ENCODE data around the gene PISD. TPM values are rescaled to one million over a fixed set of nuclear protein-coding genes. Genes with fewer than 3 reads are reported as not detected.

PISD gene
- total and polyA plus RNA-seq, 2 of the 8 experiments (the other 6 are each of a cell fraction or from before 2014, with no cell fraction given) = 47.8 to 48.2 TPM

DNA sequence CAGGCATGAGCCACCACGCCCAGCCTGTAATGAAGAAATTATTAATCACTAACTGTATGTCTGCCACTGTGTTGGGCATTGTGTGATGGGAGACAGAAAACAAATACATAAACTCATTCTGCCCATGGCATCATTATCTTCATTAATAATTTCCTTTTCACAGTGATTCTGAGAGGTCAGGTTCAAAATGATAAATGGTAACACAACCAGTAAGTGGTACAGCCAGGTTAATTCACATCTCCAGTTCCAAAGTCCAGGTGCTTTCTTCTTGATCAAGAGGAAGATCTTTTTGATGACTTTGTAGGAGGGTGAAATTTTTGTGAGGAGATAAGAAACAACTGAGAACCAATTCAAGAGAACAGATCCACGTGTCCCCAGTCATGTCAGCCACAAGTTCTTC is 66.7 kb downstream of the PISD start (continued):
- TF ChIP-seq, protein P1, sequence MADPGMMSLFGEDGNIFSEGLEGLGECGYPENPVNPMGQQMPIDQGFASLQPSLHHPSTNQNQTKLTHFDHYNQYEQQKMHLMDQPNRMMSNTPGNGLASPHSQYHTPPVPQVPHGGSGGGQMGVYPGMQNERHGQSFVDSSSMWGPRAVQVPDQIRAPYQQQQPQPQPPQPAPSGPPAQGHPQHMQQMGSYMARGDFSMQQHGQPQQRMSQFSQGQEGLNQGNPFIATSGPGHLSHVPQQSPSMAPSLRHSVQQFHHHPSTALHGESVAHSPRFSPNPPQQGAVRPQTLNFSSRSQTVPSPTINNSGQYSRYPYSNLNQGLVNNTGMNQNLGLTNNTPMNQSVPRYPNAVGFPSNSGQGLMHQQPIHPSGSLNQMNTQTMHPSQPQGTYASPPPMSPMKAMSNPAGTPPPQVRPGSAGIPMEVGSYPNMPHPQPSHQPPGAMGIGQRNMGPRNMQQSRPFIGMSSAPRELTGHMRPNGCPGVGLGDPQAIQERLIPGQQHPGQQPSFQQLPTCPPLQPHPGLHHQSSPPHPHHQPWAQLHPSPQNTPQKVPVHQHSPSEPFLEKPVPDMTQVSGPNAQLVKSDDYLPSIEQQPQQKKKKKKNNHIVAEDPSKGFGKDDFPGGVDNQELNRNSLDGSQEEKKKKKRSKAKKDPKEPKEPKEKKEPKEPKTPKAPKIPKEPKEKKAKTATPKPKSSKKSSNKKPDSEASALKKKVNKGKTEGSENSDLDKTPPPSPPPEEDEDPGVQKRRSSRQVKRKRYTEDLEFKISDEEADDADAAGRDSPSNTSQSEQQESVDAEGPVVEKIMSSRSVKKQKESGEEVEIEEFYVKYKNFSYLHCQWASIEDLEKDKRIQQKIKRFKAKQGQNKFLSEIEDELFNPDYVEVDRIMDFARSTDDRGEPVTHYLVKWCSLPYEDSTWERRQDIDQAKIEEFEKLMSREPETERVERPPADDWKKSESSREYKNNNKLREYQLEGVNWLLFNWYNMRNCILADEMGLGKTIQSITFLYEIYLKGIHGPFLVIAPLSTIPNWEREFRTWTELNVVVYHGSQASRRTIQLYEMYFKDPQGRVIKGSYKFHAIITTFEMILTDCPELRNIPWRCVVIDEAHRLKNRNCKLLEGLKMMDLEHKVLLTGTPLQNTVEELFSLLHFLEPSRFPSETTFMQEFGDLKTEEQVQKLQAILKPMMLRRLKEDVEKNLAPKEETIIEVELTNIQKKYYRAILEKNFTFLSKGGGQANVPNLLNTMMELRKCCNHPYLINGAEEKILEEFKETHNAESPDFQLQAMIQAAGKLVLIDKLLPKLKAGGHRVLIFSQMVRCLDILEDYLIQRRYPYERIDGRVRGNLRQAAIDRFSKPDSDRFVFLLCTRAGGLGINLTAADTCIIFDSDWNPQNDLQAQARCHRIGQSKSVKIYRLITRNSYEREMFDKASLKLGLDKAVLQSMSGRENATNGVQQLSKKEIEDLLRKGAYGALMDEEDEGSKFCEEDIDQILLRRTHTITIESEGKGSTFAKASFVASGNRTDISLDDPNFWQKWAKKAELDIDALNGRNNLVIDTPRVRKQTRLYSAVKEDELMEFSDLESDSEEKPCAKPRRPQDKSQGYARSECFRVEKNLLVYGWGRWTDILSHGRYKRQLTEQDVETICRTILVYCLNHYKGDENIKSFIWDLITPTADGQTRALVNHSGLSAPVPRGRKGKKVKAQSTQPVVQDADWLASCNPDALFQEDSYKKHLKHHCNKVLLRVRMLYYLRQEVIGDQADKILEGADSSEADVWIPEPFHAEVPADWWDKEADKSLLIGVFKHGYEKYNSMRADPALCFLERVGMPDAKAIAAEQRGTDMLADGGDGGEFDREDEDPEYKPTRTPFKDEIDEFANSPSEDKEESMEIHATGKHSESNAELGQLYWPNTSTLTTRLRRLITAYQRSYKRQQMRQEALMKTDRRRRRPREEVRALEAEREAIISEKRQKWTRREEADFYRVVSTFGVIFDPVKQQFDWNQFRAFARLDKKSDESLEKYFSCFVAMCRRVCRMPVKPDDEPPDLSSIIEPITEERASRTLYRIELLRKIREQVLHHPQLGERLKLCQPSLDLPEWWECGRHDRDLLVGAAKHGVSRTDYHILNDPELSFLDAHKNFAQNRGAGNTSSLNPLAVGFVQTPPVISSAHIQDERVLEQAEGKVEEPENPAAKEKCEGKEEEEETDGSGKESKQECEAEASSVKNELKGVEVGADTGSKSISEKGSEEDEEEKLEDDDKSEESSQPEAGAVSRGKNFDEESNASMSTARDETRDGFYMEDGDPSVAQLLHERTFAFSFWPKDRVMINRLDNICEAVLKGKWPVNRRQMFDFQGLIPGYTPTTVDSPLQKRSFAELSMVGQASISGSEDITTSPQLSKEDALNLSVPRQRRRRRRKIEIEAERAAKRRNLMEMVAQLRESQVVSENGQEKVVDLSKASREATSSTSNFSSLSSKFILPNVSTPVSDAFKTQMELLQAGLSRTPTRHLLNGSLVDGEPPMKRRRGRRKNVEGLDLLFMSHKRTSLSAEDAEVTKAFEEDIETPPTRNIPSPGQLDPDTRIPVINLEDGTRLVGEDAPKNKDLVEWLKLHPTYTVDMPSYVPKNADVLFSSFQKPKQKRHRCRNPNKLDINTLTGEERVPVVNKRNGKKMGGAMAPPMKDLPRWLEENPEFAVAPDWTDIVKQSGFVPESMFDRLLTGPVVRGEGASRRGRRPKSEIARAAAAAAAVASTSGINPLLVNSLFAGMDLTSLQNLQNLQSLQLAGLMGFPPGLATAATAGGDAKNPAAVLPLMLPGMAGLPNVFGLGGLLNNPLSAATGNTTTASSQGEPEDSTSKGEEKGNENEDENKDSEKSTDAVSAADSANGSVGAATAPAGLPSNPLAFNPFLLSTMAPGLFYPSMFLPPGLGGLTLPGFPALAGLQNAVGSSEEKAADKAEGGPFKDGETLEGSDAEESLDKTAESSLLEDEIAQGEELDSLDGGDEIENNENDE (IDR thresholded peaks at IDR 0.05; ENCODE audit: insufficient replicate concordance, low read length) = no peak
- TF ChIP-seq BACH1 (IDR thresholded peaks at IDR 0.05; ENCODE audit: low read length) (no peak), CTBP2 (IDR thresholded peaks at IDR 0.05; ENCODE audit: borderline replicate concordance, insufficient read depth, insufficient read length, low read length) (no peak), KDM1A (IDR thresholded peaks at IDR 0.05; ENCODE audit: borderline replicate concordance, low read length) (no peak)
- TF ChIP-seq, protein P2, sequence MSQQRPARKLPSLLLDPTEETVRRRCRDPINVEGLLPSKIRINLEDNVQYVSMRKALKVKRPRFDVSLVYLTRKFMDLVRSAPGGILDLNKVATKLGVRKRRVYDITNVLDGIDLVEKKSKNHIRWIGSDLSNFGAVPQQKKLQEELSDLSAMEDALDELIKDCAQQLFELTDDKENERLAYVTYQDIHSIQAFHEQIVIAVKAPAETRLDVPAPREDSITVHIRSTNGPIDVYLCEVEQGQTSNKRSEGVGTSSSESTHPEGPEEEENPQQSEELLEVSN (IDR thresholded peaks at IDR 0.05) = no peak

Data from H1 (cell line).